Common myeloid progenitor, CD34-positive (primary cell): ENCODE measurements around the gene SNX19.

Experiments used
- CTCF ChIA-PET: fragments of 350-600 bp; sonication (Branson Sonifier 250); formaldehyde crosslinking; loops from one replicate; lab custom pipeline; 2021; ENCODE audit warnings: antibody characterized with exemption; lab: Charles Lee
- POLR2A ChIA-PET: fragments of 350-600 bp; sonication (Branson Sonifier 250); formaldehyde crosslinking; loops from one replicate; lab custom pipeline; 2021; ENCODE audit warnings: antibody characterized with exemption; lab: Charles Lee
- DNase-seq, 3 donors: peaks; one replicate each; pipeline versions ENCODE4 v3.0.0 to v3.0.0-alpha.2; 2013
- H3K27ac ChIP-seq, 2 experiments: 1 replicate in 1 of 2; 2 replicates in 1 of 2; pipeline ENCODE4 v1.7.0; 2013; ENCODE audit warnings: inconsistent platforms in 2 of 2, low read length in 2 of 2, mild to moderate bottlenecking in 2 of 2, low read depth in 1 of 2, moderate library complexity in 1 of 2; ENCODE audit not compliant: severe bottlenecking in 2 of 2, insufficient read depth in 1 of 2, poor library complexity in 1 of 2
- H3K27me3 ChIP-seq, 5 experiments: replicated peaks in 2 of 5; 1 replicate in 3 of 5; 2 replicates in 2 of 5; pipeline versions ENCODE4 v1.6.1 to v1.7.0; 2013; ENCODE audit warnings: low read length in 4 of 5, mild to moderate bottlenecking in 2 of 5, moderate library complexity in 2 of 5, inconsistent platforms in 1 of 5; ENCODE audit not compliant: insufficient read depth in 5 of 5, control insufficient read depth in 4 of 5
- H3K36me3 ChIP-seq, 4 experiments: 1 replicate in 2 of 4; 2 replicates in 2 of 4; pipeline versions ENCODE4 v1.6.1 to v1.7.0; 2013; ENCODE audit warnings: low read length in 3 of 4, control low read depth in 1 of 4, mild to moderate bottlenecking in 1 of 4; ENCODE audit not compliant: control insufficient read depth in 4 of 4, insufficient read depth in 4 of 4
- H3K4me1 ChIP-seq, 4 experiments: 1 replicate in 3 of 4; 2 replicates in 1 of 4; pipeline versions ENCODE4 v1.6.1 to v1.7.1; 2013; ENCODE audit warnings: low read length in 3 of 4, mild to moderate bottlenecking in 3 of 4, control low read depth in 1 of 4, inconsistent platforms in 1 of 4, moderate library complexity in 1 of 4; ENCODE audit not compliant: control insufficient read depth in 4 of 4, insufficient read depth in 4 of 4; ENCODE audit errors: control extremely low read depth in 1 of 4
- H3K4me3 ChIP-seq, 7 experiments: 1 replicate in 4 of 7; 2 replicates in 3 of 7; pipeline versions ENCODE4 v1.5.1 to v1.7.0; 2013; ENCODE audit warnings: mild to moderate bottlenecking in 7 of 7, low read length in 6 of 7, moderate library complexity in 6 of 7, inconsistent platforms in 2 of 7, low read depth in 2 of 7, control low read depth in 1 of 7; ENCODE audit not compliant: insufficient read depth in 4 of 7, control insufficient read depth in 1 of 7; ENCODE audit errors: extremely low read depth in 1 of 7
- H3K9me3 ChIP-seq, 5 experiments: 1 replicate in 4 of 5; 2 replicates in 1 of 5; pipeline versions ENCODE4 v1.6.1 to v1.7.1; 2013; ENCODE audit warnings: low read length in 4 of 5, mild to moderate bottlenecking in 2 of 5, inconsistent platforms in 1 of 5, low read depth in 1 of 5, moderate library complexity in 1 of 5; ENCODE audit not compliant: control insufficient read depth in 4 of 5, insufficient read depth in 2 of 5; ENCODE audit errors: control extremely low read depth in 1 of 5
- WGBS: methylation state at CpG from one replicate; pipeline ENCODE4 v1.1.5; 2013; ENCODE audit not compliant: insufficient coverage; 5-methylcytosine and 5-hydroxymethylcytosine counted together

Gene SNX19

DNA sequence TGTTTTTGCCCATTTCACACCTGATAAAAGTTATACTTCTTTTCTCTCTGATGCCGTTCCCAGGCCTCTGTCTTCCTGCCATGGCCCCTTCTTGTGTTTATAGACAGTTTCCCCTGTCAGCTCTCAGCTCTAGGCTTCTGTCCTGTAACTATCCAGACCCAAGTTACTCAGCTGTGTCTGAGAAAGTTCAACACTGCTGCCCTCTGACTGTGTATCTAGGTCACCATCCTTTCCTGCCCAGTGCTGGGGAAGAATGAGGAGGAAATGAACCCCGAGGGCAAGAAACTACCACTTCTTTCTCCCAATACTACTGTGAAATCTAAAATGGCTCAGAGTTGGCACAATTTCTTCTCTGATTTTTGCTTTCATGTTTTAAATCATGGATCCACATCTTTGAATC is 29.6 kb downstream of the SNX19 start:
- 100% methylated on average over 2 of the region's 2 CpGs for WGBS
- Histone ChIP-seq H3K9me3 (no peaks in the 10 kb centered on the region), H3K4me3 (no peak overlapping the region), H3K27ac (no peak overlapping the region), H3K4me1 (no peaks in the 10 kb centered on the region), H3K36me3 (peaks cover 12 to 68% (median 45%) of the 10 kb centered on the region in 4 experiments), H3K27me3 (no peaks in the 10 kb centered on the region)
- DNase-seq, result no peak
- POLR2A ChIA-PET, result no interaction called here
- CTCF ChIA-PET, result interaction anchor here (1.5 to 2.0 kb wide), 2 partner anchors 8 to 403 kb away, joined by 3 to 7 read pairs; no protein-coding TSS in a partner anchor

DNA sequence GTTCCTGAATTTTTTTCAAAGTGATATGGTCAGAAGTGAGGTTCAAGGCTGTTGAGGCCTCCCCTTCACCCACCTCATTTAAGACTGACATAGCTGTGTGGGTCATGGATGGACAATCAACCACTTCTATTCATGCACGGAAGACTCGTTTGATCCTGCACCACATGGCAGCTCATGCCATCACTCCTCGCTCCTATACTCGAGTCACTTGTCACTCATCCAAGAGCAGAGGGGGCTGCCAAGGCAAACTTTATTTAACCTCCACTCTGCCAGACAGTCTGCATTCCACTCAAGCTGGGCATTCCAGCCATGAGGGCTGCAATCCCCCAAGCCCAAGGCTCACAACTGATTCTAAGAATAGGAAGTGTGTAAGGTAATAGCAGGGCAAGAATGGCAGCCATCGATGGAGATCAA is 34.1 kb downstream of the SNX19 start:
- no peaks in the 10 kb centered on the region for H3K4me1 ChIP-seq
- DNase-seq, result no peak
- ChIA-PET CTCF (interaction anchor here (1.1 to 1.9 kb wide), 3 partner anchors 10 to 447 kb away, joined by 3 to 4 read pairs (median 4); no protein-coding TSS in a partner anchor), POLR2A (interaction anchor here (0.5 kb wide), 1 partner anchor 568 kb away, joined by 3 read pairs; no protein-coding TSS in a partner anchor)
- H3K27ac ChIP-seq, result no peak overlapping the region
- H3K27me3 ChIP-seq, result no peaks in the 10 kb centered on the region
- no peaks in the 10 kb centered on the region for H3K9me3 ChIP-seq
- no peak overlapping the region for H3K4me3 ChIP-seq
- peaks cover 27 to 88% (median 69%) of the 10 kb centered on the region in 4 experiments for H3K36me3 ChIP-seq
- 96% methylated on average over 5 of the region's 5 CpGs for WGBS

DNA sequence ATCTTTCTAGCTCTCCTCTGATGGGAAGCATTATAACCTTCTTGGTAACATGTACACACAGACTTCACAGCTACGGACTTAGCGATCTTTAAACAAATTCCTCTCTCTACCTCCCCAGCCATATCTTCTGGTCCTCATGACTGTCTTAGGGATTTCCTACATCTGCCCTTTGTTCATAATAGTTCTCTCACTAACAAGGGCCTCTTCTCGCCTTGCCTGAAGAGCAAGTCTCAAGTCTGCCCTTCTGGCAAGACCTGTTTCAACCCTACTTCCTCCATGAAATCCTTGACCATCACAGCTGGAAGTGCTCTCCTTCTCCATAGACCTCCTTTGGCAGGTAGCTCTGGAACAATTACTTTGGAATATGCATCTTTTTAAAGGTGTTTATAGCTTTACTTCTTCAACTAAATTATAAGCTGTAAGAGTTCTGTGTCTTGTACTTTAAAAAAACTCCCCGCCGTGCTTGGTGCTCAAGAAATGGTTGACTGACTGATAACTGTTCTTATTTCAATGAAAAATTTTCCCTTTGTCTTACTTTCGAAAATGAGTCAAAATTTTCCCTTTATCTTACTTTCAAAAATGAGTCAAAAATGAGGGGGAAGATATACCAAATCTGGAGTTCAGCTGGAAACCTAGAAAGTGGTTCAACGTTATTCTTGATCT is 34.7 kb downstream of the SNX19 start:
- Histone ChIP-seq H3K36me3 (peaks cover 32 to 90% (median 68%) of the 10 kb centered on the region in 4 experiments), H3K27ac (no peak overlapping the region), H3K27me3 (no peaks in the 10 kb centered on the region), H3K9me3 (no peaks in the 10 kb centered on the region), H3K4me3 (no peak overlapping the region), H3K4me1 (no peaks in the 10 kb centered on the region)
- ChIA-PET CTCF (interaction anchor here (1.1 to 1.9 kb wide), 3 partner anchors 10 to 446 kb away, joined by 3 to 4 read pairs (median 4); no protein-coding TSS in a partner anchor), POLR2A (no interaction called here)
- WGBS, result 92% methylated on average over 7 of the region's 7 CpGs
- no peak for DNase-seq

DNA sequence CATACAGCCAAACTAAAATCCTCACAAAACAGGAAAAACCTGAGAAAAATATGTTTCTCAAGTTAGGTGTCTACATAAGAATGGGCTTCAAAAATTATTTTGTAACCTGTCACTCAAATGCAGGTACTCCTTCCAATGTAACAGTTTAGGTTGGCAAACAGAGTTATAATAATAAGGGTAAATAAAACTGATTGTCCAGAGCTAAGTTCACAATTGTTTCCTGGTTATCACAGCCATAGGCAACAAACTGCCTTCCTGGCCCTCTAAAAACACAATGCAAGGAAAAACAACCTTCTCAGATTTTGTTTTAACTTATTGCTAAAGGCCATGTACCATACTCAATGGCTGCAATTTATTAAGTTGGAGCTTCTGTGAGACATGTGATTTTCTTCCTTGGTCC is 36.4 kb downstream of the SNX19 start:
- no peak for DNase-seq
- Histone ChIP-seq H3K27me3 (no peaks in the 10 kb centered on the region), H3K36me3 (peaks cover 27 to 85% (median 62%) of the 10 kb centered on the region in 4 experiments), H3K9me3 (no peaks in the 10 kb centered on the region), H3K27ac (no peak overlapping the region), H3K4me1 (no peaks in the 10 kb centered on the region), H3K4me3 (no peak overlapping the region)
- ChIA-PET POLR2A (no interaction called here), CTCF (interaction anchor here (1.1 to 1.8 kb wide), 4 partner anchors 16 to 30 kb away, joined by 3 to 7 read pairs (median 4); no protein-coding TSS in a partner anchor)

DNA sequence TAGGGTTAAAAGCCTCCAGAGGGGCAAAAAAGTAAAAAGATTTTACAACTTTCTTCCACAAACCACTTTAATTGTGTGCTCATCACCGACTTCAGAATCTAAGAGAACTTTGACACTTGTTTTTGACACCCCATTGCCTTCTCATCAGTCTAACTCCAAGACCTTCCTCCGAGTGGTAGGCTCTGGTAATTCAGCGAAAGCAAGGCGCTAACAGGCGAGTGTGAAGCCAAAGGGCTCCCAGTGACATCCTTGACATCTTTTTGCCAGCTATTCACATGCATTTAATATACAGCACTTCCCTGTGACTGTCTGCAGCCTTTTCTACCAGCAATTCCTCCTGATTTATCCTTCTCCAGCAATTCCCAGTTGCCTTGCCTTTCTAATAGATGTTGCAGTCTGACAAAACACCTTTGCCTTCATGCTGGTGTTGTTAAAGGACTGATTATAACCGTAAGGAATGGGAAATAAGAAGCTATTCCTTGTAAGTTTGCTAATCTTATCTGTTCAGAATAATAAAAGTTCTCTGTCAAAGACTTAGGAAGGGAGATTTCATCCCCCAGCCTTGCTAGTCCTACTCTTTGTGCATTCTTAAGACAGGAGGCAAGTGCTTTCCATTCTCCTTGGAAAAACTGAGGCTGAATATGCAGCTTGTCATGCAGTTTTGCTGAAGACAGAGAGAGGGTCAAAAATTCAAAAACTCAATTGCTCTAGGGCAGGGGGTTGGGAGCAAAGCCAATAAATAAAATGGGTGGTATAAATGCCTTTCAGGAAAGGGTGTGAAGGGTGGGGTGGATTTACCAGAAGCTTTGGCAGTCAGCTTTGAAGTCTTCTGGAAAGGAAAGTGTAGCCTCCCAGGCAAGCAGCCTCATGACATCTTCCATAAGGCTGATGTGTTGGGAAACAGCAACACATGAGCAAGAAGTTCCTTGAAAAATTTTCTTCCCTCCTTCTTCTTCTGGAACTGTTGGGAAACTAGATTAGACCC is 39.1 kb downstream of the SNX19 start:
- H3K27me3 ChIP-seq, result no peaks in the 10 kb centered on the region
- H3K4me3 ChIP-seq, result no peak overlapping the region
- ChIA-PET POLR2A (no interaction called here), CTCF (interaction anchor here (1.0 to 10.6 kb wide), 7 partner anchors 10 to 445 kb away, joined by 3 to 64 read pairs (median 5); no protein-coding TSS in a partner anchor)
- no peaks in the 10 kb centered on the region for H3K9me3 ChIP-seq
- no peak overlapping the region for H3K27ac ChIP-seq
- peaks cover 40 to 84% (median 61%) of the 10 kb centered on the region in 4 experiments for H3K36me3 ChIP-seq
- whole genome bisulfite sequencing, result 93% methylated on average over 4 of the region's 6 CpGs
- DNase-seq, result no peak
- H3K4me1 ChIP-seq, result no peaks in the 10 kb centered on the region

DNA sequence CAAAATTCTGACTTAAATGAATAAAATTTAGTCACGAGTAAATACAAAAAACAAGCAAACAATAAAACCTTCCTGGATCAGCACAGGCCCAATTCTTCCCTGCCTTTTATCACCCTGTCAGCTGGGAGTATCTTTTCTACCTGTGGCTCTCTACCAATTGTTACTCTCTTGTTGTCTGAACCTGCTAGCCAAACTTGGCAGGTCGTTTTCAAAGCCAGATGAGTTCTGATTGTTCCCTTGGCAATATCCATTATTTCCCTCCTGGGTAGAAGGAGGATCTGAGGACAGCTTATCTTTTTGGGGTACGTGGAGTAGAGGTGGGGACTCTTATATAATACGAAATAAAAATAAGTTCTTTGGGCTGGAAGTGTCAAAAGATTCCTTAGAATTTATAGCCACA is 40.2 kb downstream of the SNX19 start:
- 94% methylated on average over 3 of the region's 4 CpGs for WGBS
- no peak overlapping the region for H3K4me3 ChIP-seq
- no peaks in the 10 kb centered on the region for H3K4me1 ChIP-seq
- H3K27me3 ChIP-seq, result no peaks in the 10 kb centered on the region
- no peaks in the 10 kb centered on the region for H3K9me3 ChIP-seq
- no peak overlapping the region for H3K27ac ChIP-seq
- ChIA-PET POLR2A (no interaction called here), CTCF (interaction anchor here (1.0 to 10.6 kb wide), 3 partner anchors 15 to 444 kb away, joined by 3 to 64 read pairs (median 3); no protein-coding TSS in a partner anchor)
- no peak for DNase-seq
- H3K36me3 ChIP-seq, result peaks cover 35 to 84% (median 61%) of the 10 kb centered on the region in 4 experiments
